K562 (cell line): ENCODE measurements around the gene CHD2. TPM values are rescaled to one million over a fixed set of nuclear protein-coding genes. Genes with fewer than 3 reads are reported as not detected.

Experiments used
- ATAC-seq: fragments of 200-7000 bp; cut with Tn5 transposase; 3 replicates; pipeline ENCODE4 v1.9.1; 2020; ENCODE audit warnings: moderate library complexity
- BruUV-seq: library from RNA; stranded (reverse); fragments of 400-500 nt; replicated peaks from 2 replicates; lab custom pipeline; 2021; lab: Mats Ljungman, UMichigan
- CTCF ChIA-PET: fragments of 300-600 bp; formaldehyde crosslinking; extraction: SDS; loops from one replicate; lab custom pipeline; 2021; ENCODE audit warnings: low intra/inter-chr PET ratio; lab: Yijun Ruan, JAX
- POLR2A ChIA-PET: fragments of 300-600, 350-650 bp; sonication (Branson Sonifier 250); formaldehyde crosslinking; extraction: SDS; loops from one replicate; lab custom pipeline; 2021; ENCODE audit warnings: antibody characterized with exemption, inconsistent platforms; lab: Yijun Ruan, JAX
- DNase-seq, 4 experiments: peaks; one replicate each; pipeline versions ENCODE4 v3.0.0 to v3.0.0-alpha.2; 2011 to 2018; ENCODE audit warnings: low spot score in 3 of 4, mixed read lengths in 3 of 4; ENCODE audit errors: extremely low read depth in 1 of 4
- FAIRE-seq: peaks from 2 replicates; lab custom pipeline; 2011; peaks lifted over from hg19 to GRCh38; lab: Jason Lieb, UNC
- H2AFZ ChIP-seq: 2 replicates; pipeline ENCODE4 v1.6.0; 2011; ENCODE audit warnings: low read depth, low read length, control low read depth, inconsistent platforms
- H3K27ac ChIP-seq: fragments of 200-600 bp; 3 replicates; pipeline ENCODE4 v1.8.0; 2011; ENCODE audit warnings: low read depth, mild to moderate bottlenecking, control low read depth, inconsistent platforms, low read length, moderate library complexity, mixed read lengths; ENCODE audit errors: extremely low read depth
- H3K27me3 ChIP-seq, 2 experiments: fragments of 300-600 bp in 1 of 2; 2 replicates in 1 of 2; 3 replicates in 1 of 2; pipeline versions ENCODE4 v1.6.0 to v1.8.0; 2011; ENCODE audit warnings: inconsistent platforms in 2 of 2, low read length in 2 of 2, mild to moderate bottlenecking in 1 of 2, mixed read lengths in 1 of 2, moderate library complexity in 1 of 2; ENCODE audit not compliant: control insufficient read depth in 2 of 2, insufficient read depth in 2 of 2
- H3K36me3 ChIP-seq: fragments of 300-600 bp; 3 replicates; pipeline ENCODE4 v1.8.0; 2011; ENCODE audit warnings: mild to moderate bottlenecking, low read length, inconsistent platforms; ENCODE audit not compliant: control insufficient read depth, insufficient read depth
- H3K4me1 ChIP-seq, 2 experiments: fragments of 200-600 bp in 1 of 2; replicated peaks in 1 of 2; 2 replicates in 1 of 2; 3 replicates in 1 of 2; pipeline versions ENCODE4 v1.5.1 to v1.8.0; 2011; ENCODE audit warnings: inconsistent platforms in 2 of 2, low read length in 2 of 2, mild to moderate bottlenecking in 1 of 2, mixed read lengths in 1 of 2, moderate library complexity in 1 of 2; ENCODE audit not compliant: control insufficient read depth in 2 of 2, insufficient read depth in 2 of 2
- H3K4me2 ChIP-seq: 2 replicates; pipeline ENCODE4 v1.6.1; 2011; ENCODE audit warnings: low read length, control low read depth, inconsistent platforms, mixed read lengths; ENCODE audit not compliant: insufficient read depth
- H3K4me3 ChIP-seq: fragments of 200-600 bp; sonication (generic), shearing (Covaris generic); 2 replicates; pipeline ENCODE4 v1.5.1; 2016; ENCODE audit warnings: control low read depth, inconsistent platforms
- H3K79me2 ChIP-seq: fragments of 200-600 bp; 3 replicates; pipeline ENCODE4 v1.8.0; 2011; ENCODE audit warnings: low read length, inconsistent platforms; ENCODE audit not compliant: control insufficient read depth, insufficient read depth
- H3K9ac ChIP-seq, 2 experiments: 2 replicates each; pipeline versions ENCODE4 v1.6.0 to v1.6.1; 2011; ENCODE audit warnings: low read depth in 2 of 2, low read length in 2 of 2, control low read depth in 1 of 2, inconsistent platforms in 1 of 2, mild to moderate bottlenecking in 1 of 2, mixed read lengths in 1 of 2; ENCODE audit not compliant: insufficient read depth in 1 of 2
- H3K9me1 ChIP-seq: one replicate; pipeline ENCODE4 v1.6.0; 2011; ENCODE audit warnings: inconsistent platforms, mild to moderate bottlenecking, low read length, moderate library complexity; ENCODE audit not compliant: control insufficient read depth, insufficient read depth
- H3K9me3 ChIP-seq: replicated peaks from 2 replicates; pipeline ENCODE4 v1.5.1; 2011; ENCODE audit warnings: low read depth, low read length, inconsistent platforms; ENCODE audit not compliant: control insufficient read depth, insufficient read depth
- H4K20me1 ChIP-seq: replicated peaks from 2 replicates; pipeline ENCODE4 v1.6.1; 2011; ENCODE audit warnings: low read length, inconsistent platforms, mixed read lengths; ENCODE audit not compliant: control insufficient read depth, insufficient read depth
- EHMT2 ChIP-seq: fragments of 450-650 bp; IDR thresholded peaks from 2 replicates; pipeline ENCODE4 v1.6.1; 2018; ENCODE audit warnings: antibody characterized with exemption
- KLF1 ChIP-seq: fragments of 450-650 bp; IDR thresholded peaks from 2 replicates; pipeline ENCODE4 v1.6.1; 2016; ENCODE audit warnings: missing genetic modification characterization, missing compliant biosample characterization
- KLF13 ChIP-seq: fragments of 450-650 bp; IDR thresholded peaks from 2 replicates; pipeline ENCODE4 v1.6.1; 2016; ENCODE audit warnings: missing genetic modification characterization, low read depth, mild to moderate bottlenecking, missing compliant biosample characterization, moderate library complexity, borderline replicate concordance
- MTA3 ChIP-seq: fragments of 450-650 bp; formaldehyde crosslinking; IDR thresholded peaks from 2 replicates; pipeline ENCODE4 v1.6.1; 2017; ENCODE audit warnings: mild to moderate bottlenecking, borderline replicate concordance
- NKRF ChIP-seq: fragments of 450-650 bp; IDR thresholded peaks from 2 replicates; pipeline ENCODE4 v1.6.1; 2016; ENCODE audit warnings: borderline replicate concordance
- NR2F6 ChIP-seq: fragments of 450-650 bp; formaldehyde crosslinking; IDR thresholded peaks from 2 replicates; pipeline ENCODE4 v1.4.0; 2020; ENCODE audit warnings: mild to moderate bottlenecking
- PHF21A ChIP-seq: fragments of 450-650 bp; IDR thresholded peaks from 2 replicates; pipeline ENCODE4 v1.6.1; 2017; ENCODE audit warnings: low read depth, borderline replicate concordance
- SREBF2 ChIP-seq: sonication (generic); formaldehyde crosslinking; IDR thresholded peaks from 2 replicates; pipeline ENCODE4 v1.4.0; 2020; ENCODE audit warnings: mild to moderate bottlenecking, missing genetic modification reagents
- TAF7 ChIP-seq: fragments of 450-650 bp; IDR thresholded peaks from 2 replicates; pipeline ENCODE4 v1.6.1; 2016; ENCODE audit warnings: missing genetic modification characterization, missing compliant biosample characterization
- ZEB2 ChIP-seq: fragments of 450-650 bp; IDR thresholded peaks from 2 replicates; pipeline ENCODE4 v1.6.1; 2016
- ZKSCAN3 ChIP-seq: fragments of 250-450 bp; sonication (Bioruptor Pico); IDR thresholded peaks from 2 replicates; pipeline ENCODE4 v1.4.0; 2020
- ZNF121 ChIP-seq: sonication (generic); formaldehyde crosslinking; conservative IDR thresholded peaks from 2 replicates; pipeline ENCODE4 v1.8.0; 2022; ENCODE audit warnings: missing genetic modification reagents
- ZNF668 ChIP-seq: fragments of 250-450 bp; sonication (Bioruptor Pico); IDR thresholded peaks from 2 replicates; pipeline ENCODE4 v1.8.0; 2022; ENCODE audit warnings: mild to moderate bottlenecking, inconsistent platforms
- WGBS: fragments of 100-300 bp; shearing (Covaris generic); methylation state at CpG from one replicate; pipeline ENCODE4 v1.1.6; 2016; ENCODE audit warnings: low coverage, mixed read lengths; ENCODE audit not compliant: insufficient coverage; ENCODE audit errors: missing lambda C conversion rate; 5-methylcytosine and 5-hydroxymethylcytosine counted together
- in situ Hi-C: fragments of 300-500 bp; cut with MboI; formaldehyde crosslinking; loops from 4 replicates; pipeline ENCODE4 v1.15.0; 2018; ENCODE audit warnings: inconsistent platforms, mixed read lengths
- intact Hi-C: fragments of 100-400 bp; cut with micrococcal nuclease; formaldehyde crosslinking; loops from 2 replicates; pipeline ENCODE4 v1.14.2; 2022
- polyA plus RNA-seq, 8 experiments: library from polyadenylated mRNA; depleted of rRNA in 4 of 8; stranded (reverse) in 5 of 8; unstranded in 3 of 8; fragments of >200 nt; fragmentation: Nextera tagmentation in 2 of 8; fragmentation: Illumina TruSeq in 1 of 8; extraction: Ambion mirVana in 2 of 8; extraction: Trizol in 1 of 8; gene quantifications; 2 replicates each; pipeline versions ENCODE4 v1.2.1 to v1.2.3, GENCODE V29; 2011 to 2014; ENCODE audit warnings: inconsistent platforms in 1 of 8, missing spikeins in 1 of 8
- total RNA-seq, 7 experiments: library from RNA; depleted of rRNA in 6 of 7; stranded (reverse); fragments of >200 nt in 6 of 7; fragmentation: Illumina TruSeq in 2 of 7; extraction: Trizol in 2 of 7; gene quantifications; 2 replicates each; pipeline versions ENCODE4 v1.2.1 to v1.2.3, GENCODE V29; 2011 to 2021; ENCODE audit warnings: low replicate concordance in 1 of 7
- TF ChIP-seq, protein P1 (sequence below): fragments of 250-450 bp; sonication (Bioruptor Pico); IDR thresholded peaks from 2 replicates; pipeline ENCODE4 v1.4.0; 2020

Gene CHD2
- total and polyA plus RNA-seq, 9 of the 15 experiments (the other 6 are each of a cell fraction or from before 2014, with no cell fraction given): 38.9 to 70.8 (median 56.2) TPM

DNA sequence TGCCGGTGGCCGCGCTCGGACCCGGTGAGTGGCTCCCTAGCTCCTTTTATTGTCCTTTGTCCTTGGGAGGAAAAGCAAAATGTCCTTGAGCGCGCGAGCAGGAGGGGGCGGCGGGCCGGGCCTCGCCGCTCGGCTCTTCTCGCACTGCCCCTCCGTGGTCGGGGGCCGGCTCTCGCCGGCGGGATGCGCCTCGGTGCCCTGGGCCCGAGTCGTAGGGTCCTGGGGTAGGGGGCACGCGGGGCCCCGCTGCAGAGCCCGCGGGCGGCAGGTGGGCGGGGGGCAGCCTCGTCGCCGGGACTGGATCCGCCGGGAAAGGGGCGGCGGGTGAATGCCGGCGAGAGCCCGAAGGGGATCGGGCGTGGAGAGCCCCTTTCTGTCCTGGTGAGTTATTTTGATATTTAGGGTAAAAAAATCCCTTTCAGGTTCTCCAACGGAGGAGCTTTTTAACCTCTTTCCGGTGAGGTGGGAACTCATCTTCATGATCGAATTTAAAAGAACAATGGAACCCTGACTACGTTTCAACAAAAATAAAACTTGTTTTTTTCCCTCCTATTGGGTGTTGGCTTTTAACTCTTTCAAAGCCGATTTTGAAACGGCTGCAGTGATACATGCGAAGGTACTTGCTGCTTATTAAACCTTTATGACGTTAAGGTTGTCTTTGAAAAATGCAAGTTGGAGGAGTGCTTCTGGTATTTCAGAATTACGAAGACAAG is 16.8 kb upstream of the CHD2 start:
- WGBS: under 1% methylated on average over 32 of the region's 53 CpGs
- Histone ChIP-seq H3K4me2 (peak overlapping the region; percentile 87), H3K36me3 (peaks cover 46% of the 10 kb centered on the region), H3K27ac (peak overlapping the region; percentile 86), H3K9me3 (no peaks in the 10 kb centered on the region), H4K20me1 (no peaks in the 10 kb centered on the region), H3K9ac (peak overlapping the region; percentile 94 to 96), H3K4me3 (peak overlapping the region; percentile 91), H3K79me2 (peaks cover 72% of the 10 kb centered on the region), H3K4me1 (peaks cover 9 to 31% of the 10 kb centered on the region in 2 experiments), H3K27me3 (no peaks in the 10 kb centered on the region), H2AFZ (no peak overlapping the region), H3K9me1 (no peaks in the 10 kb centered on the region)
- in situ Hi-C loops: loop anchor here (5.0 kb wide), 1 partner anchor 71 kb away; no protein-coding TSS in a partner anchor
- ATAC-seq (peak; percentile 3), DNase-seq (no peak), FAIRE-seq (no peak)
- ChIA-PET POLR2A (interaction anchor here (0.7 to 9.6 kb wide), 17 partner anchors 11 to 80 kb away, joined by 3 to 110 read pairs (median 13); partner anchors contain the start of gene CHD2), CTCF (no interaction called here)
- intact Hi-C loops: loop anchor here (2.0 kb wide), 1 partner anchor 65 kb away; no protein-coding TSS in a partner anchor
- no TSS peak for BruUV-seq
- TF ChIP-seq KLF1 (tag): no peak
- TF ChIP-seq, protein P1, sequence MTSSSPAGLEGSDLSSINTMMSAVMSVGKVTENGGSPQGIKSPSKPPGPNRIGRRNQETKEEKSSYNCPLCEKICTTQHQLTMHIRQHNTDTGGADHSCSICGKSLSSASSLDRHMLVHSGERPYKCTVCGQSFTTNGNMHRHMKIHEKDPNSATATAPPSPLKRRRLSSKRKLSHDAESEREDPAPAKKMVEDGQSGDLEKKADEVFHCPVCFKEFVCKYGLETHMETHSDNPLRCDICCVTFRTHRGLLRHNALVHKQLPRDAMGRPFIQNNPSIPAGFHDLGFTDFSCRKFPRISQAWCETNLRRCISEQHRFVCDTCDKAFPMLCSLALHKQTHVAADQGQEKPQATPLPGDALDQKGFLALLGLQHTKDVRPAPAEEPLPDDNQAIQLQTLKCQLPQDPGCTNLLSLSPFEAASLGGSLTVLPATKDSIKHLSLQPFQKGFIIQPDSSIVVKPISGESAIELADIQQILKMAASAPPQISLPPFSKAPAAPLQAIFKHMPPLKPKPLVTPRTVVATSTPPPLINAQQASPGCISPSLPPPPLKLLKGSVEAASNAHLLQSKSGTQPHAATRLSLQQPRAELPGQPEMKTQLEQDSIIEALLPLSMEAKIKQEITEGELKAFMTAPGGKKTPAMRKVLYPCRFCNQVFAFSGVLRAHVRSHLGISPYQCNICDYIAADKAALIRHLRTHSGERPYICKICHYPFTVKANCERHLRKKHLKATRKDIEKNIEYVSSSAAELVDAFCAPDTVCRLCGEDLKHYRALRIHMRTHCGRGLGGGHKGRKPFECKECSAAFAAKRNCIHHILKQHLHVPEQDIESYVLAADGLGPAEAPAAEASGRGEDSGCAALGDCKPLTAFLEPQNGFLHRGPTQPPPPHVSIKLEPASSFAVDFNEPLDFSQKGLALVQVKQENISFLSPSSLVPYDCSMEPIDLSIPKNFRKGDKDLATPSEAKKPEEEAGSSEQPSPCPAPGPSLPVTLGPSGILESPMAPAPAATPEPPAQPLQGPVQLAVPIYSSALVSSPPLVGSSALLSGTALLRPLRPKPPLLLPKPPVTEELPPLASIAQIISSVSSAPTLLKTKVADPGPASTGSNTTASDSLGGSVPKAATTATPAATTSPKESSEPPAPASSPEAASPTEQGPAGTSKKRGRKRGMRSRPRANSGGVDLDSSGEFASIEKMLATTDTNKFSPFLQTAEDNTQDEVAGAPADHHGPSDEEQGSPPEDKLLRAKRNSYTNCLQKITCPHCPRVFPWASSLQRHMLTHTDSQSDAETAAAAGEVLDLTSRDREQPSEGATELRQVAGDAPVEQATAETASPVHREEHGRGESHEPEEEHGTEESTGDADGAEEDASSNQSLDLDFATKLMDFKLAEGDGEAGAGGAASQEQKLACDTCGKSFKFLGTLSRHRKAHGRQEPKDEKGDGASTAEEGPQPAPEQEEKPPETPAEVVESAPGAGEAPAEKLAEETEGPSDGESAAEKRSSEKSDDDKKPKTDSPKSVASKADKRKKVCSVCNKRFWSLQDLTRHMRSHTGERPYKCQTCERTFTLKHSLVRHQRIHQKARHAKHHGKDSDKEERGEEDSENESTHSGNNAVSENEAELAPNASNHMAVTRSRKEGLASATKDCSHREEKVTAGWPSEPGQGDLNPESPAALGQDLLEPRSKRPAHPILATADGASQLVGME (CRISPR knock-in tag): no peak
- no peak for TF ChIP-seq PHF21A
- TF ChIP-seq SREBF2: no peak
- no peak for TF ChIP-seq TAF7 (tag)
- TF ChIP-seq NR2F6 (CRISPR knock-in tag): no peak
- TF ChIP-seq ZKSCAN3: no peak
- no peak for TF ChIP-seq MTA3
- 0 out of 2 replicates have a peak, but pooled peaks have one; percentile 45 for TF ChIP-seq NKRF
- 0 out of 2 replicates have a peak, but pooled peaks have one; percentile 14 for TF ChIP-seq KLF13 (tag)
- TF ChIP-seq ZNF121 (CRISPR knock-in tag): no peak
- no peak for TF ChIP-seq ZEB2
- TF ChIP-seq EHMT2: no peak
- TF ChIP-seq ZNF668 (CRISPR knock-in tag): no peak
